Measurements from ENCODE around the gene CAD.

The CAD gene

DNA sequence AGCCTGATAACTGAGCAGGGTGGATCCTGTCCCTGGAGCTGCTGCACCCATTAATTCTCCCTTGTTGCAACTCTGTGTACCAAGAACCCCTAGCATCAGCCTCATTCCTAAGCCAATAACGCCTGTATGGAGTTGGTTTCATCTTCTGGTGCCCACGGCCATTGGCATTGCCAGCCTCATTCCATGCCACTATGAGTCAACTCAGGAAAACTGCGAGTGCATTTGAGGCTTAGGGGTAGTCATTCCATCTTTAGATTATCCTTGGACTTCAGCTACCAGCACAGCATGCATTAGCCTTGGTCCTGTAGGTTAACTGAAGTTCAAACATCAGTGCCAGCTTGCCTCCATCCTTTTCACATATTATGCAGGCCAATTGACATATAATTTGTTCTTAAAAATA is 63.7 kb downstream of the CAD start:
- no peak for DNase-seq (ENCODE audit: low spot score)
- no peak for FAIRE-seq

DNA sequence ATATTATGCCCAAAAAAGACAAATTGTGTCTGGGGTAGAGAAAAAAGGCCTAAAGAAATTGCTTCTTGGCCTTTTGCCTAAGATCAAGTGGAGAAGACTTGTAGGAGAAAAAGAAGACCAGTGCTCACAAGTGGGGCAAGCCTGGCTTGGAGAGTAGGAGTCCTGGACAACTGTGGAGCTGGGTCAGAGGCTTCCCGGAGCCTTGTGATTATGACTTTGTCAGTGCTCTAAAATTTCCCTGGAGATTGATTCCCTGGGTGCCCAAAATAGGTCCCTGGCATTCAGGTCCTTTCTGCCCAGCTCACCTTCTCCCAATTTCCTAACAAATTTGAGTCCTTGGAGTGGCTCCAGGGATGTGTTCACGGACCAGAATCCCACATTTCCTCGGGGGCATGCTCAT is 64.3 kb downstream of the CAD start:
- FAIRE-seq (no peak), DNase-seq (ENCODE audit: low spot score) (no peak)

DNA sequence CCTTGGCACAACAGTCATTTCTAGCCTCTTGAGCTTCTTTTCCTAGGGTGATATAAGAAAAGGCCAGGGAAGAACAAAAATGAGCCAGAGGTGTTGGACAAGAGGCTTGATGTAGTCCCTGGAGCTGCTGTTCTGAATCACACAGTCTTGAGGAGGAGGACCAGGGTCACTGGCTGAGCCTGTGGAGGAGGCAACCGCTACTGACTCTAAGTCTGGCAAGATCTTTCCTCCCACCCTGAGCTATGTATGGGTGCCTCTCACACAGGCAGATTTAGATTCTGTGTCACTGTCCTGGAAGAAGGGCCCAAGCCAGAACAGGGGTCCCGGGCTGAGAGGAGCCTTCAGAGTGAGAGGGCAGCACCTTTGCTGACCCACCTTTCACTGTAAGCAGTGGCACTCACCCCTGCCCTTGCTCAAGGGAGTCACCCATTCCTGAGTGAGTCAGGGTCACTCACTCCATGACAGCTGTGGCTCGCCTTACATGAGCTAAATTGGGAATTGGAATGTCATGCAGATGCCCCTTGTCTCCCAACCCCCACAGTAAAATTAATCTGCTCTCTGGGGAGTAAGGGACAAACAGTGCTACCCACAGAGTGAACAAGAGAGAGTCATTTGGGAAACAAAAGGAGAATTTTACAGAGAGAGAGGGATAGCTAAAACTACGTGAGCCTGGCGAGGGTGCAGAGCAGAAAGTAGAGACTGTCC is 64.8 kb downstream of the CAD start, which contains the start of gene TRIM54:
TSS of gene TRIM54 (plus strand) at position 575 of the 705 bp plus-strand sequence. CDS start 303 bp downstream, outside the sequence.
- FAIRE-seq (peak; percentile 35), DNase-seq (ENCODE audit: low spot score) (no peak)

DNA sequence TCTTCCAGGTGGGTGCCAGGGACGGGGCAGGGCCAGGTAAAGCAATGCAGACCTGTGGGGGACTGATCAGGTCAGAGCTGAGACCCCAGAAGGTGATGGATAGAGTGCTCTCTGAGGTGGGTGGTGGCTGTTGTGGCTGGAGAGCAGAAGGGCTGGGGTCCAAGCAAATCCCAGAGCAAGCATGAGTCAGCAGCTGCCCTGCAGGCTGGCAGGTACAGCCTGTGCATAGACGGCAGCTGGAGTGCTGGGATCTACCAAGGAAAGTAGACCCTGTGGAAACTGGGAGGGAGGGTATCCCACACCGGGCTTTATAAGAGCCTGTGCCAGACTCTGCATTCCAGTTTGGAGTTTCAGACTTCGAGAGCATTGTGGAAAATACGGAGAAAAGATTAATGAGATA is 65.7 kb downstream of the CAD start:
- no peak for FAIRE-seq
- DNase-seq (ENCODE audit: low spot score), result no peak

DNA sequence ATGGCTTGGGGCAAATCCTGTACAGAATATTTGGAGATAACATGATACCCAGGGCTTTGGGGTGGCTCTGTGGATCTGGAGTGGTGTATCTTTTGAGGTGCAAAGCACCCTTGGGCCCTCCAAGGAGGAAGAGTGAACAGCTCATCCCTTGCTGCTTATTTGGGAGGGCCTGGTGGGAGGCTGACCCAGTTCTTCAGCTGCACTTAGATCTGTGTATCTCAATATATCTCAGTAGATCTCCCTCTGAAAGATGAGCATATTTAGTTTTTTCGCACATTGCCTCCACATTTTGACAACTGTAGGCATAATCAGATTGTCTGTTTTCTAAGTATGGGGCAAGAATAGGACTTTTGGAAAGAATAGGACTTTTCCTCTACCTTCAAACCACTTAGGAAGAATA is 67.8 kb downstream of the CAD start:
- DNase-seq (ENCODE audit: low spot score) (no peak), FAIRE-seq (no peak)

DNA sequence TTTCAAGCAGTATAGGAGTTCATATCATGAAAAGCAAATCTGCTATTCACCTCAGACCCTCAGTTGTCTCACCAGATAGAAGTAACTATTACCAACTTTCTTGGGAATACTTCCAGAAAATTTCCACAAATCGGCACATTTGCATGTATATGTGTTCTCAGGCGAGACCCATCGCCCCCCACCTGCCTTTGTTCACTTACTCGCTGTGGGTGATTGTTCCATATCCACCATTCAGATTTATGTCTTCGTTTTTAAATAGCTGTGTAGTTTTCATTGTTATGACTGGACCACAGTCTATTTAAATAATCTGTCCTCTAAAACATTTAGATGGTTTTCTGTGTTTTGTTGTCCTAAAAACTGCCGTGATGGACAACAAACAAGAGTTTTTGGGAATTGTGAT is 68.3 kb downstream of the CAD start:
- no peak for DNase-seq (ENCODE audit: low spot score)
- FAIRE-seq, result no peak

DNA sequence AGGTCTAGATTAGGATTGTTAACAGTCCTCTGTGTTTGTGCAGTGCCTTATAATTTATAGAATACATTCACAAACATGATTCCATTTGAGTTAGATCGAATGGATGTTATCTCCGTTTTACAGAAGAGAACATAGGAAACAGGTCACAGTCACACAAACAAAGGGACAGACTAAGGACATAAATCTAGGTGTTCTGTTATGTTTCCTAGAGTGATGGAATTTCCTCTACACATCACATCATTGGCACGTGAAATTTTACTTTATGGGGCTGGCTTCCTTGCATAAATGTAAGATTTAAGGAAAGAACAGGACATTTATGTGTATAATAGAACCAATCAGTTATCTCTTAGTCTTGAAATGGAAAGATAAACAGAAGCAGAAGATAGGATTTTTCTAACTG is 71.4 kb downstream of the CAD start:
- no peak for DNase-seq (ENCODE audit: low spot score)
- no peak for FAIRE-seq

DNA sequence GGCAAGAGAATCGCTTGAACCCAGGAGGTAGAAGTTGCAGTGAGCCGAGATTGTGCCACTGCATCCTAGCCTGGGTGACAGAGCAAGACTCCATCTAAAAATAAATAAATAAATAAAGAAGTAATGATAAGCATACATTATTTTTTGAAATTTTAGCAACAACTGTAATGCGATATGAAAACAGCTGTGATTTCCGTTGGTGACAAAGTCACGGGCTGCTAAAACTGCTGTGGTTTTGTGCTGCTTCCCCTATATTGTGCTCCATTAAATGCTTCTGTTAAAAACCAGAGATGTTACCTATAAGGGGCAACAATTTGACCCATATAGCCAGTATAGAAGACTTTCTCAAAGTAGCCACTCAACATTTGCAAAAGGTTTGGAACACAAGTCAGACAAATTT is 73.4 kb downstream of the CAD start:
- FAIRE-seq (no peak), DNase-seq (ENCODE audit: low spot score) (no peak)

DNA sequence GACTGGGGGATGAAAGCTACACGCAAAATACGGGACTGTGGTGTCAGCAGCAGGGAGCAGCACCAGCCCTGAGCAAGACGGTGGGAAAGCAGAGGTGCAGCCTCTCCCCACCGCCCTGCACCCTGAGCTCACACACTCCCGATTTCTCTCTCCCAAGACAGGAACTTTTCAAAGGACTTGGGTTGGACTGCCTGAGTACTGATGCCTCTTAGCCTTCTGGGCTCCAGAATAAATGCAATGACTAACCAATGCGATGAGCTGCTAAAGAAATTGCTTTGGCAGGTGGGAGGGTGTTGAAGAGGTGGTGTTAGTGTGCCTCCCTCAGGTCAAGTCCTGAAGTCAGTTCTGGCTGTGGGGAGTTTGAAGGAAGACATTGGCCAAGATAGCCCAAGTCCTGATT is 74.7 kb downstream of the CAD start:
- DNase-seq (ENCODE audit: low spot score) (no peak), FAIRE-seq (no peak)

All from urothelium cell line (cell line).